Measurements from ENCODE around the gene AP5M1.

Gene AP5M1

DNA sequence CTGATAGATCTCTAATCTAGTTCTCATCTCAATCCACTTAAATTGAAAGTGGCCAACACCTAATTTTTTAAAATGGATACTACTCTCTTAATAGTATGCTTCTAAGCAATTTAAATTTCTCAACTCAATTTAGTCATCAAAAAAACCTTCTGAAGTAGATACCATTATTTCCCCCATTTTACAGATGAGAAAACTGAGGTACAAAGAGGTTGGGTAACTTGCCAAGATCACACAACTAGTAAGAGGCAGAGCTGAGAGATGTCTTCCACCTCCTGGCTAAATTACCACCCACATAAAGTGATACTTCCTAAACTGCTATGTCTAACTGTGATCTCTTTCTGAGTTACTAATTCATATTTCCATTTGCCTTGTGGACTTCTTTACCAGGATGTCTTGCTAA is 6.7 kb upstream of the AP5M1 start:
- H3K4me3 ChIP-seq (replicated peaks; ENCODE audit: low read depth, low read length): no peak overlapping the region
- no peak for DNase-seq (ENCODE audit: extremely low read depth, low read depth)
- TF ChIP-seq, protein P1, sequence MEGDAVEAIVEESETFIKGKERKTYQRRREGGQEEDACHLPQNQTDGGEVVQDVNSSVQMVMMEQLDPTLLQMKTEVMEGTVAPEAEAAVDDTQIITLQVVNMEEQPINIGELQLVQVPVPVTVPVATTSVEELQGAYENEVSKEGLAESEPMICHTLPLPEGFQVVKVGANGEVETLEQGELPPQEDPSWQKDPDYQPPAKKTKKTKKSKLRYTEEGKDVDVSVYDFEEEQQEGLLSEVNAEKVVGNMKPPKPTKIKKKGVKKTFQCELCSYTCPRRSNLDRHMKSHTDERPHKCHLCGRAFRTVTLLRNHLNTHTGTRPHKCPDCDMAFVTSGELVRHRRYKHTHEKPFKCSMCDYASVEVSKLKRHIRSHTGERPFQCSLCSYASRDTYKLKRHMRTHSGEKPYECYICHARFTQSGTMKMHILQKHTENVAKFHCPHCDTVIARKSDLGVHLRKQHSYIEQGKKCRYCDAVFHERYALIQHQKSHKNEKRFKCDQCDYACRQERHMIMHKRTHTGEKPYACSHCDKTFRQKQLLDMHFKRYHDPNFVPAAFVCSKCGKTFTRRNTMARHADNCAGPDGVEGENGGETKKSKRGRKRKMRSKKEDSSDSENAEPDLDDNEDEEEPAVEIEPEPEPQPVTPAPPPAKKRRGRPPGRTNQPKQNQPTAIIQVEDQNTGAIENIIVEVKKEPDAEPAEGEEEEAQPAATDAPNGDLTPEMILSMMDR (IDR thresholded peaks at IDR 0.05; ENCODE audit: low read depth, low read length, missing control alignments): no peak

DNA sequence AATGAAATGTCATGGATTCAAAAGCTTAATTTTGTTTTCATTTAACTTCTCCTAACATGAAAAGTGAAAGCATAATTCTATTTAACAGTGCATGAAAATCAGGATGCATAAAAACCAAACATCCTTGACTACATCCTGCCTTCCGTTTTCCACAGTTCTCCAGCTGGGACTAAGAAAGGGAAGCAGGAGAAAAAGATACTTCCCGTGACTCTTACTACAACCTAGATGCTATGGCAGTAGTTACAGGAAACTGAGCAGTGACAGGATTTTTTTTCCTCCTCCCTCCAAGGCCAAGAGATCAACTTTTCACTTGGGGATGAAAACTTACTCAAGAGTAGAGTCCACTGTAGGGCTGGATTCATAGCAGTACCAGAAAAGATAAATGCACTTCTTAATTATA is 2.7 kb upstream of the AP5M1 start:
- H3K4me3 ChIP-seq (replicated peaks; ENCODE audit: low read depth, low read length): peak overlapping the region; percentile 13; the same call in 1 of the 2 replicates
- DNase-seq (ENCODE audit: extremely low read depth, low read depth): no peak
- TF ChIP-seq, protein P1 (IDR thresholded peaks at IDR 0.05; ENCODE audit: low read depth, low read length, missing control alignments): no peak

DNA sequence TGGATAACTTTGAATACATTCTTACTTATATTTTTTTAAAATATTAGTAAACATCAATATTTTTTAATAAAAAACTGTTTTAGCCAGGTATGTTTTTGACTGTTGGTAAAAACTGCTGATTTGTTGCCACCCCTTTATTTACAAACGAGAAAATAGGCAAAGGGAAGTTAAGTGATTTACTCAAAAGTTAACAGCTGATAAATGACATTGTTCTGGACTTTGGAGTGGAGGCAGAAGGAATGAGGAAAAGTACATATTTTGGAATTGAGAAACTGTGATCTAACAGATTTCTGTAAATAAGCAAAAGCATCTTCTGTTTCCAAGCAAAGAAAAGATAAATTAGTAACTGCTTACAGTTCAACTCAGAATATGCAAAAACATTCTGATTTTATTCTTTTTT is 4.5 kb downstream of the AP5M1 start:
- no peak for DNase-seq (ENCODE audit: extremely low read depth, low read depth)
- H3K4me3 ChIP-seq (replicated peaks; ENCODE audit: low read depth, low read length): no peak overlapping the region
- TF ChIP-seq, protein P1 (IDR thresholded peaks at IDR 0.05; ENCODE audit: low read depth, low read length, missing control alignments): no peak

DNA sequence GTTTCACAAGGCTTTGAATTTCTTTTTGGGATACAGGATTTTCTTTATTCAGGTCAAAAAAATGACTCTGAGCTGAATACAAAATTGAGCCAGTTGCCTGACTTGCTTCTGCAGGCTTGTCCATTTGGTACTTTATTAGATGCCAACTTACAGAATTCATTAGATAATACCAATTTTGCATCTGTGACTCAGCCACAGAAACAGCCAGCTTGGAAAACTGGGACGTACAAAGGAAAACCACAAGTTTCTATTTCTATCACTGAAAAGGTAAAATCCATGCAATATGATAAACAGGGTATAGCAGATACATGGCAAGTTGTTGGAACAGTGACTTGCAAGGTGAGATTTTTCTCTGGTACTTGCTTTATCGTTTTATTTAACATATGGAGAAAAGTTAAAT is 5.8 kb downstream of the AP5M1 start:
- TF ChIP-seq, protein P1 (IDR thresholded peaks at IDR 0.05; ENCODE audit: low read depth, low read length, missing control alignments): no peak
- no peak for DNase-seq (ENCODE audit: extremely low read depth, low read depth)
- no peak overlapping the region for H3K4me3 ChIP-seq (replicated peaks; ENCODE audit: low read depth, low read length)

DNA sequence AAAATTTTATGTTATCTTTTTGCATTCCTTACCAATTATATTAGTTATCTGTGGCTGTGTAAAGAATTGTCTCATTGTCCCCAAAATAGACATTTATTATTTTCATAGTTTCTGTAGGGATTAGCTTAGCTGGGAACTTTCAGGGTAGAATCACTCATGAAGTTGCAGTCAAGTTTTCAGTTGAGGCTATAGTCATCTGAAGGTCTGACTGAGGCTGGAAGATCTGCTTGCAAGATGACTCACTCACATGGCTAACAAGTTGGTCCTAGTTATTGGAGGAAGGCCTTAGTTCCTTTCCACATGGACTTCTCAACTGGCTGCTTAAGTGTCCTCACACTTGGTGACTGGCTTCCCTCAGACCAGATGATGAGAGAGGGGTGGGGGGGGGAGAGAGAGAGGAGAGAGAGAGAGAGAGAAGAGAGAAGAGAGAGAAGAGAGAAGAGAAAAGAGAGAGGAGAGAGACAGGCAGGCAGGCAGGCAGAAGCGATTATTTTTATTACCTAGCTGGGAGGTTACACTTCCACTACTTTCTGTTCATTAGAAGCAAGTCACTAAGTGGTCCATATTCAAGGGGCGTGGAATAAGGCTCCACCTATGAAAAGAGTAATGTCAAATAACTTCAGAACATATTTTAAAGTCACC is 6.4 kb downstream of the AP5M1 start:
- H3K4me3 ChIP-seq (replicated peaks; ENCODE audit: low read depth, low read length): no peak overlapping the region
- TF ChIP-seq, protein P1 (IDR thresholded peaks at IDR 0.05; ENCODE audit: low read depth, low read length, missing control alignments): no peak
- DNase-seq (ENCODE audit: extremely low read depth, low read depth): no peak

DNA sequence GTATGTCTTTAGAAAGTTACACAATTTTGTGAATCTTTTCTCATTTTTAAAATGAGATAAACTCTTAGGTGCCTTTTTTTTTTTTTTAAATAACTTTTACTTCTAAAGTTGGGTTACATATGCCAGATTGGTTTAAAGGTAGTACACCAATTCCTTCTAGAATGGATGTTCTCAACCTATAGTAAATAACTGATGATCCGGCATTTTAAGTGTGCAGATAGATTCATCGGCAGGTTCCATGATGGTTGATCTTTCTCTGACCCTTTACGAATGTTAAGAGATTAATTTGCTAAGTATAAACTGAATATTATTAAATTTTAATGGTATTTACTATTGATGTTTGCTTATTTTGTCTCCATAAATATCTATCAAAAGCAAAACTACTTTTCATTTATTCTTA is 8.3 kb downstream of the AP5M1 start:
- no peak for DNase-seq (ENCODE audit: extremely low read depth, low read depth)
- no peak overlapping the region for H3K4me3 ChIP-seq (replicated peaks; ENCODE audit: low read depth, low read length)
- TF ChIP-seq, protein P1 (IDR thresholded peaks at IDR 0.05; ENCODE audit: low read depth, low read length, missing control alignments): no peak

DNA sequence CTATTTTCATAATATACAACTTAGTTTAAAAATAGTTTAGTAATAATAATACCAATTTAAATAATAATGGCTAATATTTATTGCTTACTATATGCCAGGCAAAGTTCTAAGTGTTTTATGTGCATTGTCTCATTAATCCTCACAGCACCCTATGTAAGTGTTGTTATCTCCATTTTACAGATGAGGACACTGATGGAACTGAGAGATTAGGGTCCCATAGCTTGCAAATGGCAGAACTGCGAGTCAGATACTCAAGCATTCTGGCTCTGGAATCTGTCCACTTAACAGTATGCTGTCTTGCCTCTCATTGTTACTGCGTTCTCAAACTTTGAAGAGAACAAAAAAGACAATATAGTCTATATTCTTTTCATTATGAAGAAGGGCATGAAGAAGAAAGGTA is 19.0 kb downstream of the AP5M1 start:
- no peak for DNase-seq (ENCODE audit: extremely low read depth, low read depth)
- no peak overlapping the region for H3K4me3 ChIP-seq (replicated peaks; ENCODE audit: low read depth, low read length)
- TF ChIP-seq, protein P1 (IDR thresholded peaks at IDR 0.05; ENCODE audit: low read depth, low read length, missing control alignments): no peak
